PFSK-1 (cell line): ENCODE data around the gene IDUA.
A peak's percentile ranks its signal among the peaks of the same experiment; 100 is the strongest.

ENCODE experiments used
- FOXP2 ChIP-seq: optimal IDR thresholded peaks from 2 replicates; pipeline ENCODE3; 2011; ENCODE audit warnings: borderline replicate concordance, control low read depth, inconsistent platforms; ENCODE audit not compliant: insufficient read depth; ENCODE audit errors: extremely low read length, extremely low read depth
- POLR2AphosphoS5 ChIP-seq: IDR thresholded peaks from 2 replicates; pipeline ENCODE4 v1.6.1; 2012; ENCODE audit warnings: low read depth, mild to moderate bottlenecking, control low read depth, low read length, moderate library complexity
- REST ChIP-seq, 2 experiments: IDR thresholded peaks; 2 replicates each; pipeline versions ENCODE4 v1.6.1 to v1.8.0; 2011 to 2012; ENCODE audit warnings: low read depth in 2 of 2, low read length in 2 of 2, control low read depth in 1 of 2, inconsistent platforms in 1 of 2, mild to moderate bottlenecking in 1 of 2, moderate library complexity in 1 of 2; ENCODE audit not compliant: insufficient read depth in 1 of 2
- SIN3A ChIP-seq: IDR thresholded peaks from 2 replicates; pipeline ENCODE4 v1.6.1; 2012; ENCODE audit warnings: mild to moderate bottlenecking, low read length, moderate library complexity, borderline replicate concordance; ENCODE audit not compliant: insufficient read depth
- TAF1 ChIP-seq: IDR thresholded peaks from 2 replicates; pipeline ENCODE4 v1.6.1; 2012; ENCODE audit warnings: low read length, control low read depth, borderline replicate concordance; ENCODE audit not compliant: insufficient read depth

The IDUA gene

GRCh38 chr4:973431-974397 lies 13.1 kb upstream of the IDUA start, which contains the start of gene DGKQ:
Gene DGKQ (minus strand): TSS chr4:973569. CDS start chr4:973482, 87 bp downstream.
- no peak for TF ChIP-seq FOXP2
- TF ChIP-seq POLR2AphosphoS5, result peak; percentile 61

GRCh38 chr4:974668-975067 lies 12.2 kb upstream of the IDUA start:
- TF ChIP-seq SIN3A (no peak), REST (IDR thresholded peaks at IDR 0.05; ENCODE audit: insufficient read depth in 1 of 2, low read depth in 2 of 2, low read length in 2 of 2) (no peak), FOXP2 (no peak), TAF1 (no peak)

- TF ChIP-seq SIN3A (no peak), FOXP2 (no peak), TAF1 (no peak), REST (IDR thresholded peaks at IDR 0.05; ENCODE audit: insufficient read depth in 1 of 2, low read depth in 2 of 2, low read length in 2 of 2) (no peak), POLR2AphosphoS5 (no peak)
Observed at GRCh38 chr4:978957-979701, 7.7 kb upstream of the IDUA start.

GRCh38 chr4:982291-982690 lies 4.6 kb upstream of the IDUA start:
- TF ChIP-seq POLR2AphosphoS5 (no peak), REST (IDR thresholded peaks at IDR 0.05; ENCODE audit: insufficient read depth in 1 of 2, low read depth in 2 of 2, low read length in 2 of 2) (no peak), TAF1 (no peak), SIN3A (no peak), FOXP2 (no peak)

GRCh38 chr4:982814-983213 lies 4.0 kb upstream of the IDUA start:
- no peak for TF ChIP-seq FOXP2
- no peak for TF ChIP-seq TAF1
- TF ChIP-seq POLR2AphosphoS5, result no peak
- TF ChIP-seq SIN3A, result no peak
- no peak for TF ChIP-seq REST (IDR thresholded peaks at IDR 0.05; ENCODE audit: insufficient read depth in 1 of 2, low read depth in 2 of 2, low read length in 2 of 2)
